AG04450 (cell line): ENCODE results near the gene PPP1R1B. TPM values are rescaled to one million over a fixed set of nuclear protein-coding genes. Genes with fewer than 3 reads are reported as not detected.

ENCODE experiments used
- CTCF ChIA-PET: fragments of 300-600, 350-600 bp; formaldehyde crosslinking; extraction: SDS; loops from one replicate; lab custom pipeline; 2022; ENCODE audit warnings: antibody characterized with exemption, inconsistent platforms; lab: Charles Lee
- POLR2A ChIA-PET: fragments of 350-600 bp; formaldehyde crosslinking; extraction: SDS; loops from one replicate; lab custom pipeline; 2021; ENCODE audit warnings: antibody characterized with exemption, inconsistent platforms; lab: Yijun Ruan, JAX
- DNase-seq: peaks from one replicate; pipeline ENCODE4 v3.0.0-alpha.2; 2011; ENCODE audit warnings: low read depth, low spot score
- H3K27ac ChIP-seq: one replicate; pipeline ENCODE4 v1.5.1; 2012; ENCODE audit warnings: low read depth, low read length, control low read depth
- H3K27me3 ChIP-seq: one replicate; pipeline ENCODE4 v1.6.0; 2012; ENCODE audit warnings: low read length; ENCODE audit not compliant: control insufficient read depth, insufficient read depth
- H3K4me3 ChIP-seq: 2 replicates; pipeline ENCODE4 v1.5.1; 2011; ENCODE audit warnings: mild to moderate bottlenecking, low read depth, low read length, control low read depth
- H3K9me3 ChIP-seq: 2 replicates; pipeline ENCODE4 v1.5.1; 2012; ENCODE audit warnings: low read length; ENCODE audit not compliant: control insufficient read depth, insufficient read depth
- CTCF ChIP-seq: IDR thresholded peaks from 2 replicates; pipeline ENCODE4 v1.5.1; 2011; ENCODE audit warnings: low read depth, low read length, control low read depth, inconsistent platforms
- polyA plus RNA-seq: library from polyadenylated mRNA; depleted of rRNA; stranded (reverse); fragments of >200 nt; gene quantifications from 2 replicates; pipeline ENCODE4 v1.2.3, GENCODE V29; 2011; rRNA removed

PPP1R1B gene
- polyA plus RNA-seq, 1 experiment, result not detected

DNA sequence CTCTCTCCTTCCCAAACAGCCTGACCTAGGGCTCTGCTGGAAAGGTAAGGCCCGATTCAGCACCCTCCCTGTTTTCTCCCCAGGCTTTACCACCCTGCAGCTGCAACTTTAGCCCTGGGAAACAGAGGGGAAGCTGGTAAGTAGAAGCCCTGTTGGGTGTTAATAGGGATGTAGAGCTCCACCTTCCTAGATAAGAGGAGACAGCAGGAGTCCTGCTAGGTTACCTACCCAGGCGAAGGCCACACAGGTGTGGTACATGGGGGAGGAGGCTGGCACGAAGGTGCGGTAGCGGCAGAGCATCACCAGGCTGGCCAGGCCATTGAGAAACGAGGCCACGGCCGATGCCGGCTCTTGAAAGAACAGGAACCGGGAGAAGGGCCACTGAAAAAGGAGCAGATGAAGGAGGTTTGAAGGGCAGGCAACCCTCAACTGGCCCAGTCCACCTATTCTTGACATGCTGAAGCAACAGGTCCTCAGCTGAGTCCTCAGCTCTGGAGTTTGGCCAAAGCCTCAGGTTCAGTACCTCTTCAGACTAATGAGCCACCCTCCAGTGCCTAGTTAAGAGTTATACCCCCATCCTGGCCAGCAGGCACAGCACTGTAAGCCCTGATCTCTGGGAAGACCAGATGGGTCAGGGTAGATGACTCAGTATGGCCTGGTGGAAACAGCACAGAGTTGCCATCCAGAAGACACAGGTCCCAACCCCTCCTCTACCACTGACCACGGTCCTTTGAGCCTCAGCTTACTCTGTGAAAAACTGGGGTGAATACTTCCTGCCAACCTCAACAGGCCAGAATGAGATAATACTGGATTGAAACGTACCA is 57.8 kb downstream of the PPP1R1B start:
- Histone ChIP-seq H3K9me3 (no peaks in the 10 kb centered on the region), H3K27me3 (no peaks in the 10 kb centered on the region), H3K27ac (no peak overlapping the region), H3K4me3 (no peak overlapping the region)
- ChIA-PET CTCF (no interaction called here), POLR2A (no interaction called here)
- no peak for TF ChIP-seq CTCF
- no peak for DNase-seq

Other genes with a start within 250 kb of the PPP1R1B start
- 5.7 and 6.7 TPM in 2 replicates for gene FBXL20, start 225.3 kb upstream of the PPP1R1B start, polyA plus RNA-seq
- gene MED1, start 175.7 kb upstream of the PPP1R1B start, polyA plus RNA-seq, result 36.9 and 43.9 TPM in 2 replicates
- 21.7 and 24.3 TPM in 2 replicates for gene CDK12, start 165.5 kb upstream of the PPP1R1B start, polyA plus RNA-seq
- gene NEUROD2, start 19.0 kb upstream of the PPP1R1B start, polyA plus RNA-seq, result not detected in 2 replicates
- 43.3 and 44.7 TPM in 2 replicates for gene STARD3, start 10.2 kb downstream of the PPP1R1B start, polyA plus RNA-seq
- 0.09 and 0.12 TPM in 2 replicates for gene TCAP, start 38.4 kb downstream of the PPP1R1B start, polyA plus RNA-seq
- not detected in 2 replicates for gene PNMT, start 41.5 kb downstream of the PPP1R1B start, polyA plus RNA-seq
- 9.6 and 13.9 TPM in 2 replicates for gene PGAP3, start 61.1 kb downstream of the PPP1R1B start, polyA plus RNA-seq
- 21.2 and 27.9 TPM in 2 replicates for gene ERBB2, start 73.1 kb downstream of the PPP1R1B start, polyA plus RNA-seq
- gene MIEN1, start 103.6 kb downstream of the PPP1R1B start, polyA plus RNA-seq, result 31.9 and 45.4 TPM in 2 replicates
- gene GRB7, start 111.0 kb downstream of the PPP1R1B start, polyA plus RNA-seq, result 0.05 and 0.14 TPM in 2 replicates
- gene IKZF3, start 237.4 kb downstream of the PPP1R1B start, polyA plus RNA-seq, result not detected in 2 replicates
- not detected in 2 replicates for gene ZPBP2, start 241.2 kb downstream of the PPP1R1B start, polyA plus RNA-seq